GM23338 (cell line): ENCODE data around the gene PRSS56. TPM values are rescaled to one million over a fixed set of nuclear protein-coding genes. Genes with fewer than 3 reads are reported as not detected.
A peak's percentile ranks its signal among the peaks of the same experiment; 100 is the strongest.

Experiments
- ATAC-seq: fragments of 200-7000 bp; cut with Tn5 transposase; 3 replicates; pipeline ENCODE4 v1.9.1; 2020
- DNase-seq: peaks from one replicate; pipeline ENCODE4 v3.0.0-alpha.2; 2015; ENCODE audit warnings: low spot score
- H2AFZ ChIP-seq: fragments of 200-600 bp; sonication (generic); 2 replicates; pipeline ENCODE4 v1.8.0; 2016; ENCODE audit warnings: antibody characterized with exemption, mild to moderate bottlenecking, moderate library complexity
- H3F3A ChIP-seq: fragments of 200-600 bp; sonication (generic); replicated peaks from 2 replicates; pipeline ENCODE4 v1.8.0; 2017; ENCODE audit warnings: antibody characterized with exemption, mixed run types, low read depth
- H3K27ac ChIP-seq: fragments of 200-600 bp; sonication (generic); 2 replicates; pipeline ENCODE4 v1.6.1; 2016; ENCODE audit warnings: low read depth
- H3K27me3 ChIP-seq: fragments of 200-600 bp; sonication (generic); 2 replicates; pipeline ENCODE4 v1.8.0; 2016; ENCODE audit warnings: mild to moderate bottlenecking, mixed run types, moderate library complexity; ENCODE audit not compliant: insufficient read depth
- H3K36me3 ChIP-seq: fragments of 200-600 bp; sonication (generic); 2 replicates; pipeline ENCODE4 v1.8.0; 2016; ENCODE audit warnings: mild to moderate bottlenecking; ENCODE audit not compliant: insufficient read depth
- H3K4me1 ChIP-seq: fragments of 200-600 bp; sonication (generic); 2 replicates; pipeline ENCODE4 v1.8.0; 2016; ENCODE audit warnings: mild to moderate bottlenecking, moderate library complexity; ENCODE audit not compliant: insufficient read depth
- H3K4me2 ChIP-seq: fragments of 200-600 bp; sonication (generic); 2 replicates; pipeline ENCODE4 v1.7.1; 2017; ENCODE audit warnings: mixed run types
- H3K4me3 ChIP-seq: fragments of 200-600 bp; sonication (generic); 2 replicates; pipeline ENCODE4 v1.6.1; 2016; ENCODE audit warnings: mixed run types
- H3K79me2 ChIP-seq: fragments of 200-600 bp; sonication (generic); replicated peaks from 2 replicates; pipeline ENCODE4 v1.8.0; 2017; ENCODE audit warnings: mild to moderate bottlenecking; ENCODE audit not compliant: insufficient read depth
- H3K9me2 ChIP-seq: fragments of 200-600 bp; sonication (generic); 2 replicates; pipeline ENCODE4 v1.8.0; 2017; ENCODE audit not compliant: insufficient read depth
- H4K20me1 ChIP-seq: fragments of 200-600 bp; sonication (generic); replicated peaks from 2 replicates; pipeline ENCODE4 v1.8.0; 2017; ENCODE audit warnings: mild to moderate bottlenecking; ENCODE audit not compliant: insufficient read depth
- H3K27ac Mint-ChIP-seq: 2 replicates; pipeline ENCODE4 v1.8.0; 2020; ENCODE audit warnings: inconsistent platforms, mild to moderate bottlenecking, moderate library complexity, mixed read lengths
- H3K27me3 Mint-ChIP-seq: 3 replicates; pipeline ENCODE4 v1.8.0; 2022; ENCODE audit warnings: low read depth, mild to moderate bottlenecking, moderate library complexity, mixed read lengths, inconsistent platforms; ENCODE audit not compliant: insufficient read depth, poor library complexity
- H3K36me3 Mint-ChIP-seq: 3 replicates; pipeline ENCODE4 v1.8.0; 2021; ENCODE audit warnings: low read depth, mild to moderate bottlenecking, inconsistent platforms, moderate library complexity, mixed read lengths
- H3K4me1 Mint-ChIP-seq: 3 replicates; pipeline ENCODE4 v1.8.0; 2020; ENCODE audit warnings: mild to moderate bottlenecking, inconsistent platforms, mixed read lengths
- H3K4me3 Mint-ChIP-seq: 3 replicates; pipeline ENCODE4 v1.8.0; 2021; ENCODE audit warnings: moderate library complexity, mild to moderate bottlenecking, inconsistent platforms, mixed read lengths
- H3K9me3 Mint-ChIP-seq: 3 replicates; pipeline ENCODE4 v1.8.0; 2020; ENCODE audit warnings: moderate library complexity, mild to moderate bottlenecking, inconsistent platforms, mixed read lengths
- CTCF ChIP-seq, 2 experiments: fragments of 200-600 bp in 1 of 2; sonication (generic) in 1 of 2; conservative IDR thresholded peaks; 2 replicates each; pipeline versions ENCODE4 v1.5.1 to v1.6.1; 2016 to 2017; ENCODE audit warnings: antibody characterized with exemption in 2 of 2, low read depth in 2 of 2, mild to moderate bottlenecking in 2 of 2, moderate library complexity in 1 of 2
- ETS1 ChIP-seq: IDR thresholded peaks from 2 replicates; pipeline ENCODE4 v1.6.1; 2016; ENCODE audit warnings: antibody characterized with exemption
- EZH2 ChIP-seq: fragments of 200-600 bp; sonication (generic); IDR thresholded peaks from one replicate; pipeline ENCODE4 v1.8.0; 2017; ENCODE audit warnings: antibody characterized with exemption, mild to moderate bottlenecking, low read depth; ENCODE audit not compliant: unreplicated experiment
- EZH2phosphoT487 ChIP-seq: fragments of 200-600 bp; sonication (generic); IDR thresholded peaks from one replicate; pipeline ENCODE4 v1.8.1; 2018; ENCODE audit warnings: antibody characterized with exemption; ENCODE audit not compliant: unreplicated experiment
- JUNB ChIP-seq: IDR thresholded peaks from one replicate; pipeline ENCODE4 v1.6.1; 2016; ENCODE audit warnings: antibody characterized with exemption; ENCODE audit not compliant: unreplicated experiment
- REST ChIP-seq: IDR thresholded peaks from one replicate; pipeline ENCODE4 v1.6.1; 2018; ENCODE audit warnings: antibody characterized with exemption; ENCODE audit not compliant: unreplicated experiment
- STAT1 ChIP-seq: IDR thresholded peaks from one replicate; pipeline ENCODE4 v1.6.1; 2016; ENCODE audit warnings: antibody characterized with exemption; ENCODE audit not compliant: unreplicated experiment
- polyA plus RNA-seq: library from polyadenylated mRNA; unstranded; fragments of >200 nt; fragmentation: Nextera tagmentation; extraction: Ambion mirVana; gene quantifications from 2 replicates; pipeline ENCODE4 v1.2.1, GENCODE V29; 2016
- total RNA-seq: library from RNA; depleted of rRNA; stranded (reverse); fragments of >200 nt; shearing (Covaris generic); gene quantifications from 2 replicates; pipeline ENCODE4 v1.2.3, GENCODE V29; 2014

PRSS56 gene
- total and polyA plus RNA-seq, 2 experiments from 2014 or later = 0.27 to 0.31 TPM

- Histone ChIP-seq H4K20me1 (no peaks in the 10 kb centered on the region), H3K27me3 (peaks cover 29% of the 10 kb centered on the region), H3K79me2 (no peaks in the 10 kb centered on the region), H3K27ac (no peak overlapping the region), H3K4me2 (no peak overlapping the region), H3K4me3 (no peak overlapping the region), H3F3A (0 out of 2 replicates have a peak, but pooled peaks cover 5% of the 10 kb centered on the region), H3K9me2 (no peaks in the 10 kb centered on the region), H3K4me1 (no peaks in the 10 kb centered on the region; the same call in 1 of the 2 replicates), H2AFZ (no peak overlapping the region), H3K36me3 (no peaks in the 10 kb centered on the region)
- peaks cover 19% of the 10 kb centered on the region for H3K4me1 Mint-ChIP-seq
- no peaks in the 10 kb centered on the region for H3K9me3 Mint-ChIP-seq
- TF ChIP-seq JUNB (no peak), EZH2phosphoT487 (no peak)
- peaks cover 25% of the 10 kb centered on the region for H3K27me3 Mint-ChIP-seq
- no peaks in the 10 kb centered on the region for H3K36me3 Mint-ChIP-seq
- H3K27ac Mint-ChIP-seq = no peak overlapping the region
- H3K4me3 Mint-ChIP-seq = no peak overlapping the region
- no peak for ATAC-seq
- no peak for DNase-seq
These were observed 1.3 kb upstream of the PRSS56 start for GRCh38 chr2:232518844-232519243.

- Histone ChIP-seq H4K20me1 (no peaks in the 10 kb centered on the region), H3K4me3 (no peak overlapping the region), H3K27ac (no peak overlapping the region), H3K4me1 (no peaks in the 10 kb centered on the region; the same call in 1 of the 2 replicates), H3K4me2 (no peak overlapping the region), H3K36me3 (no peaks in the 10 kb centered on the region), H3K27me3 (peaks cover 44% of the 10 kb centered on the region), H3F3A (0 out of 2 replicates have a peak, but pooled peaks cover 3% of the 10 kb centered on the region), H2AFZ (no peak overlapping the region), H3K79me2 (no peaks in the 10 kb centered on the region), H3K9me2 (no peaks in the 10 kb centered on the region)
- peaks cover 35% of the 10 kb centered on the region for H3K27me3 Mint-ChIP-seq
- TF ChIP-seq CTCF (conservative IDR thresholded peaks at IDR 0.05; ENCODE audit: low read depth in 2 of 2) (0 out of 4 replicates have a peak, but pooled peaks of 1 of the 2 experiments have one; percentile 7), ETS1 (no peak), STAT1 (no peak), EZH2 (no peak), JUNB (no peak)
- H3K9me3 Mint-ChIP-seq = no peaks in the 10 kb centered on the region
- no peak for ATAC-seq
- DNase-seq = no peak
- no peaks in the 10 kb centered on the region for H3K36me3 Mint-ChIP-seq
- H3K4me3 Mint-ChIP-seq = no peak overlapping the region
- H3K27ac Mint-ChIP-seq = no peak overlapping the region
- H3K4me1 Mint-ChIP-seq = peaks cover 18% of the 10 kb centered on the region
These were observed 301 bp downstream of the PRSS56 start for GRCh38 chr2:232520489-232520888.

GRCh38 chr2:232521098-232521497 lies 910 bp downstream of the PRSS56 start:
- Histone ChIP-seq H3K4me1 (no peaks in the 10 kb centered on the region; the same call in 1 of the 2 replicates), H3K27me3 (peaks cover 44% of the 10 kb centered on the region), H3K79me2 (no peaks in the 10 kb centered on the region), H3F3A (0 out of 2 replicates have a peak, but pooled peaks cover 3% of the 10 kb centered on the region), H2AFZ (no peak overlapping the region), H3K27ac (no peak overlapping the region), H4K20me1 (no peaks in the 10 kb centered on the region), H3K9me2 (no peaks in the 10 kb centered on the region), H3K4me2 (no peak overlapping the region), H3K36me3 (no peaks in the 10 kb centered on the region), H3K4me3 (no peak overlapping the region)
- no peak for ATAC-seq
- no peak overlapping the region for H3K27ac Mint-ChIP-seq
- peaks cover 36% of the 10 kb centered on the region for H3K27me3 Mint-ChIP-seq
- DNase-seq = no peak
- no peaks in the 10 kb centered on the region for H3K9me3 Mint-ChIP-seq
- no peak for TF ChIP-seq REST
- no peak for TF ChIP-seq JUNB
- TF ChIP-seq STAT1 = no peak
- no peaks in the 10 kb centered on the region for H3K36me3 Mint-ChIP-seq
- H3K4me1 Mint-ChIP-seq = peaks cover 17% of the 10 kb centered on the region
- no peak overlapping the region for H3K4me3 Mint-ChIP-seq
